GM18909 (cell line): ENCODE measurements around the gene CCDC187.
"Not testable (repeated sequence)": the region's sequence is repeated elsewhere in the genome, so short reads cannot be mapped to it uniquely, and the experiment has no call there.

ENCODE experiments used
- ATAC-seq: cut with Tn5 transposase; IDR thresholded peaks from one replicate; pipeline ENCODE4 v1.9.1; 2021; ENCODE audit warnings: mild to moderate bottlenecking; ENCODE audit not compliant: unreplicated experiment, poor library complexity

The CCDC187 gene

GRCh38 chr9:136328622-136329041 lies 24.7 kb upstream of the CCDC187 start:
- no peak for ATAC-seq

GRCh38 chr9:136328011-136328621 lies 24.2 kb upstream of the CCDC187 start:
- no peak for ATAC-seq

- ATAC-seq: no peak
These were observed 23.5 kb upstream of the CCDC187 start, which contains the start of gene GPSM1 for GRCh38 chr9:136327304-136327974. Gene GPSM1, plus strand, starts transcription at chr9:136327539. Its CDS starts 157 bp downstream, at chr9:136327696.

- ATAC-seq: no peak
These were observed 22.9 kb upstream of the CCDC187 start for GRCh38 chr9:136326761-136327303.

GRCh38 chr9:136326061-136326760 lies 22.3 kb upstream of the CCDC187 start:
- ATAC-seq: no peak

- no peak for ATAC-seq
These were observed 21.5 kb upstream of the CCDC187 start for GRCh38 chr9:136325358-136325757.

GRCh38 chr9:136324501-136325300 lies 20.8 kb upstream of the CCDC187 start:
- ATAC-seq: no peak

- no peak for ATAC-seq
These were observed 19.5 kb upstream of the CCDC187 start for GRCh38 chr9:136323371-136323789.

- ATAC-seq: no peak
These were observed 18.9 kb upstream of the CCDC187 start for GRCh38 chr9:136322756-136323330.

- ATAC-seq: no peak
These were observed 17.7 kb upstream of the CCDC187 start for GRCh38 chr9:136321561-136321960.

- ATAC-seq: not testable (repeated sequence)
These were observed 17.1 kb upstream of the CCDC187 start for GRCh38 chr9:136320972-136321371.

- ATAC-seq: not testable (repeated sequence)
These were observed 16.1 kb upstream of the CCDC187 start for GRCh38 chr9:136319955-136320354.

GRCh38 chr9:136319244-136319643 lies 15.3 kb upstream of the CCDC187 start:
- ATAC-seq: not testable (repeated sequence)

- no peak for ATAC-seq
These were observed 14.9 kb upstream of the CCDC187 start for GRCh38 chr9:136318776-136319241.

- no peak for ATAC-seq
These were observed 14.3 kb upstream of the CCDC187 start for GRCh38 chr9:136318111-136318775.

- ATAC-seq: no peak
These were observed 13.8 kb upstream of the CCDC187 start for GRCh38 chr9:136317695-136318094.

- no peak for ATAC-seq
These were observed 13.2 kb upstream of the CCDC187 start for GRCh38 chr9:136316896-136317676.

- no peak for ATAC-seq
These were observed 12.4 kb upstream of the CCDC187 start for GRCh38 chr9:136316271-136316751.
